NCI-H2196 treated with DMSO at 0.1 percent for 48 hours (cell line): ENCODE data around the gene PRDX1.
A peak's percentile ranks its signal among the peaks of the same experiment; 100 is the strongest.

Experiments used
- DNase-seq: peaks from one replicate; lab custom pipeline; 2025; ENCODE audit not compliant: unreplicated experiment; lab: John Stamatoyannopoulos, UW

PRDX1 gene

GRCh38 chr1:45521413-45522323 lies at the start of gene PRDX1:
Gene PRDX1, minus strand, starts transcription at chr1:45521884. Its CDS starts 2,841 bp downstream, at chr1:45519043.
- peak; percentile 82 for DNase-seq

- no peak for DNase-seq
Observed at GRCh38 chr1:45570631-45571030, 48.9 kb upstream of the PRDX1 start.

GRCh38 chr1:45569962-45570581 lies 48.4 kb upstream of the PRDX1 start:
- peak; percentile 57 for DNase-seq

- DNase-seq = no peak
Observed at GRCh38 chr1:45569571-45569961, 47.9 kb upstream of the PRDX1 start.

- no peak for DNase-seq
Observed at GRCh38 chr1:45568421-45568820, 46.7 kb upstream of the PRDX1 start.

GRCh38 chr1:45567911-45568310 lies 46.2 kb upstream of the PRDX1 start:
- no peak for DNase-seq

- DNase-seq = no peak
Observed at GRCh38 chr1:45566722-45567121, 45.0 kb upstream of the PRDX1 start.

GRCh38 chr1:45563843-45564242 lies 42.2 kb upstream of the PRDX1 start:
- DNase-seq = no peak

GRCh38 chr1:45557422-45557944 lies 35.8 kb upstream of the PRDX1 start:
- DNase-seq = peak; percentile 91

GRCh38 chr1:45554198-45554597 lies 32.5 kb upstream of the PRDX1 start:
- DNase-seq = no peak

- DNase-seq = peak; percentile 63
Observed at GRCh38 chr1:45552331-45552730, 30.6 kb upstream of the PRDX1 start.

- DNase-seq = no peak
Observed at GRCh38 chr1:45551684-45552083, 30.0 kb upstream of the PRDX1 start.

GRCh38 chr1:45550401-45551351 lies 29.0 kb upstream of the PRDX1 start, which contains the start of gene AKR1A1:
Gene AKR1A1, plus strand, starts transcription at chr1:45550826. Its CDS starts 10,969 bp downstream, at chr1:45561795.
- peak; percentile 85 for DNase-seq

GRCh38 chr1:45545553-45546310 lies 24.0 kb upstream of the PRDX1 start:
- no peak for DNase-seq

- DNase-seq = no peak
Observed at GRCh38 chr1:45545019-45545493, 23.4 kb upstream of the PRDX1 start.

GRCh38 chr1:45544530-45544929 lies 22.8 kb upstream of the PRDX1 start:
- no peak for DNase-seq

GRCh38 chr1:45543581-45544417 lies 22.1 kb upstream of the PRDX1 start:
- no peak for DNase-seq

- DNase-seq = no peak
Observed at GRCh38 chr1:45542591-45542990, 20.9 kb upstream of the PRDX1 start.

- DNase-seq = no peak
Observed at GRCh38 chr1:45541193-45541592, 19.5 kb upstream of the PRDX1 start.
